Prostate gland (tissue), 2 donors: ENCODE data around the gene AGAP9.
"Not testable (repeated sequence)": the region's sequence is repeated elsewhere in the genome, so short reads cannot be mapped to it uniquely, and the experiment has no call there.

Experiments used
- CTCF ChIP-seq, 4 experiments: fragments of 200-600 bp in 2 of 4; fragments of 450-650 bp in 2 of 4; sonication (generic) in 2 of 4; IDR thresholded peaks; 1 replicate in 3 of 4; 2 replicates in 1 of 4; pipeline ENCODE4 v1.5.1; 2016 to 2019; ENCODE audit warnings: antibody characterized with exemption in 4 of 4, mild to moderate bottlenecking in 2 of 4, moderate library complexity in 2 of 4
- POLR2A ChIP-seq: fragments of 450-650 bp; IDR thresholded peaks from one replicate; pipeline ENCODE4 v1.6.1; 2016; ENCODE audit warnings: antibody characterized with exemption, mild to moderate bottlenecking
- POLR2AphosphoS5 ChIP-seq: sonication (generic); formaldehyde crosslinking; IDR thresholded peaks from one replicate; pipeline ENCODE4 v1.6.1; 2017; ENCODE audit warnings: antibody characterized with exemption

- TF ChIP-seq POLR2AphosphoS5; CTCF (IDR thresholded peaks at IDR 0.05); POLR2A: not testable (repeated sequence)
Measured at GRCh38 chr10:47489630-47490029, 33.8 kb downstream of the AGAP9 start.
